ENCODE data around the gene TMEM181. TPM values are rescaled to one million over a fixed set of nuclear protein-coding genes. Genes with fewer than 3 reads are reported as not detected.
"Not testable (repeated sequence)": the region's sequence is repeated elsewhere in the genome, so short reads cannot be mapped to it uniquely, and the experiment has no call there.

TMEM181 gene
- polyA plus RNA-seq, 1 experiment: 20.6 TPM

- ChIA-PET CTCF (interaction anchor here (2.7 kb wide), 1 partner anchor 8 kb away, joined by 9 read pairs; no protein-coding TSS in a partner anchor), POLR2A (no interaction called here)
- Histone ChIP-seq H3K4me3 (ENCODE audit: low read depth, low read length) (no peak overlapping the region), H3K36me3 (ENCODE audit: control insufficient read depth, insufficient read depth, low read length) (no peaks in the 10 kb centered on the region), H3K27me3 (ENCODE audit: control insufficient read depth, insufficient read depth, low read length) (peaks cover 2% of the 10 kb centered on the region; the same call in 1 of the 2 replicates)
- no peak for DNase-seq (ENCODE audit: low read depth)
- no peak for TF ChIP-seq CTCF (IDR thresholded peaks at IDR 0.05; ENCODE audit: insufficient read depth, low read depth, low read length)
These were observed 5.1 kb upstream of the TMEM181 start for GRCh38 chr6:158554611-158555361.

GRCh38 chr6:158556113-158556512 lies 3.8 kb upstream of the TMEM181 start:
- no peak for DNase-seq (ENCODE audit: low read depth)
- TF ChIP-seq CTCF (IDR thresholded peaks at IDR 0.05; ENCODE audit: insufficient read depth, low read depth, low read length): no peak
- ChIA-PET CTCF (interaction anchor here (1.2 to 2.7 kb wide), 2 partner anchors 10 to 335 kb away, joined by 4 to 9 read pairs; no protein-coding TSS in a partner anchor), POLR2A (no interaction called here)
- no peak overlapping the region for H3K4me3 ChIP-seq (ENCODE audit: low read depth, low read length)
- H3K27me3 ChIP-seq (ENCODE audit: control insufficient read depth, insufficient read depth, low read length): peaks cover 2% of the 10 kb centered on the region; the same call in 1 of the 2 replicates
- no peaks in the 10 kb centered on the region for H3K36me3 ChIP-seq (ENCODE audit: control insufficient read depth, insufficient read depth, low read length)

GRCh38 chr6:158557110-158557509 lies 2.8 kb upstream of the TMEM181 start:
- CTCF ChIA-PET: interaction anchor here (2.7 kb wide), 1 partner anchor 11 kb away, joined by 9 read pairs; no protein-coding TSS in a partner anchor
- POLR2A ChIA-PET; DNase-seq (ENCODE audit: low read depth); H3K4me3 ChIP-seq (ENCODE audit: low read depth, low read length); H3K36me3 ChIP-seq (ENCODE audit: control insufficient read depth, insufficient read depth, low read length); H3K27me3 ChIP-seq (ENCODE audit: control insufficient read depth, insufficient read depth, low read length): not testable (repeated sequence)

- POLR2A ChIA-PET: no interaction called here
- Histone ChIP-seq H3K36me3 (ENCODE audit: control insufficient read depth, insufficient read depth, low read length) (no peaks in the 10 kb centered on the region), H3K4me3 (ENCODE audit: low read depth, low read length) (no peak overlapping the region), H3K27me3 (ENCODE audit: control insufficient read depth, insufficient read depth, low read length) (peaks cover 2% of the 10 kb centered on the region; the same call in 1 of the 2 replicates)
- TF ChIP-seq CTCF (IDR thresholded peaks at IDR 0.05; ENCODE audit: insufficient read depth, low read depth, low read length): no peak
- DNase-seq (ENCODE audit: low read depth): no peak
- CTCF ChIA-PET: no interaction called here
These were observed 2.0 kb upstream of the TMEM181 start for GRCh38 chr6:158557927-158558326.

- Histone ChIP-seq H3K36me3 (ENCODE audit: control insufficient read depth, insufficient read depth, low read length) (no peaks in the 10 kb centered on the region), H3K27me3 (ENCODE audit: control insufficient read depth, insufficient read depth, low read length) (peaks cover 2% of the 10 kb centered on the region; the same call in 1 of the 2 replicates), H3K4me3 (ENCODE audit: low read depth, low read length) (no peak overlapping the region)
- no peak for TF ChIP-seq CTCF (IDR thresholded peaks at IDR 0.05; ENCODE audit: insufficient read depth, low read depth, low read length)
- DNase-seq (ENCODE audit: low read depth): no peak
- ChIA-PET CTCF (interaction anchor here (1.0 to 1.2 kb wide), 2 partner anchors 8 to 46 kb away, joined by 3 to 4 read pairs; no protein-coding TSS in a partner anchor), POLR2A (no interaction called here)
These were observed 1.2 kb upstream of the TMEM181 start for GRCh38 chr6:158558415-158559306.

Data from BJ (cell line).